ENCODE results near the gene ATXN7L2. TPM values are rescaled to one million over a fixed set of nuclear protein-coding genes. Genes with fewer than 3 reads are reported as not detected.

The ATXN7L2 gene
- total and polyA plus RNA-seq, 2 of the 8 experiments (the other 6 are each of a cell fraction or from before 2014, with no cell fraction given), result 8.1 to 9.3 TPM

DNA sequence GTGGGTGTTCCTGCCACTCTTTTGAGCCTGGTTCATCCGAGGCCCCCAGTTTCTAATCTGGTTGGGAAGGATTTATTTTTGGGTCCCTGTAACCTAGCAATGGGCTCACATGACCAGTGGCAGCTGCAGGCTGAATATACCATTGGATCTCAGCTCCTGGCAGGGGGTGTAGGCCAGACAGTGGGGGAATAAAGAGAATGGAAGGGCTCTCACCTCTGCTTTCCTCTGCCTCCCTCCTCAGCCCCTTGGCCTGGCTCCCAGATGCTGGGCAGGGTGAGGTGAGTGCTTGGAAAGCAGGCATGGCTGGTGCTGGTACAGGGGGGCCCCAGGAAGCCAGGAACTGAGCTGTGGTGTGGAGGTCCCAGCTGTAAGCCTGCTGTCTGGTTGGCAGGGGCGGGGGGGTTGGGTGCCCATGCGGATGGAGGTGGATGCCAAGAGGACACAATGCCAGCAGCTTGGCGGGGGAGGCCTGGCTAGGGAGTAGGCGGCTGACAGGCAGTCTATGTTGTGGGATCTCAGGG, 52.3 kb downstream of the ATXN7L2 start:
- Histone ChIP-seq H3K18ac (ENCODE audit: extremely low read depth, low read length) (no peak overlapping the region), H2BK20ac (ENCODE audit: low read length) (no peak overlapping the region), H3K23me2 (ENCODE audit: low read depth, low read length) (no peaks in the 10 kb centered on the region; the same call in 1 of the 2 replicates), H4K20me1 (replicated peaks in 1 of 2; ENCODE audit: control insufficient read depth in 1 of 2, insufficient read depth in 2 of 2, low read length in 2 of 2) (no peaks in the 10 kb centered on the region), H3K79me1 (ENCODE audit: low read depth, low read length) (no peaks in the 10 kb centered on the region; the same call in 1 of the 2 replicates), H3K4me2 (ENCODE audit: insufficient read depth in 1 of 2, low read depth in 2 of 2, low read length in 2 of 2) (no peak overlapping the region), H2AFZ (ENCODE audit: low read length) (no peak overlapping the region), H3K27ac (ENCODE audit: low read depth, low read length) (no peak overlapping the region), H2BK120ac (replicated peaks; ENCODE audit: low read depth, low read length) (no peak overlapping the region), H3K14ac (ENCODE audit: insufficient read length) (no peak overlapping the region), H2BK15ac (ENCODE audit: low read length) (no peak overlapping the region), H3K4ac (replicated peaks; ENCODE audit: insufficient read length, low read depth, low read length) (no peak overlapping the region), H3K56ac (replicated peaks; ENCODE audit: insufficient read length, low read depth, low read length) (no peak overlapping the region), H3K79me2 (ENCODE audit: control insufficient read depth in 1 of 2, insufficient read depth in 2 of 2, low read length in 2 of 2) (no peaks in the 10 kb centered on the region), H2BK12ac (ENCODE audit: low read depth, low read length) (no peak overlapping the region), H3K4me1 (replicated peaks in 1 of 4; ENCODE audit: control insufficient read depth in 3 of 4, insufficient read depth in 4 of 4, low read length in 3 of 4) (peaks cover 0 to 6% (median 1%) of the 10 kb centered on the region in 4 experiments; a peak in 4 of 7 replicates), H4K91ac (replicated peaks; ENCODE audit: insufficient read length, low read length) (no peak overlapping the region), H3K36me3 (ENCODE audit: control insufficient read depth in 2 of 4, insufficient read depth in 4 of 4, low read length in 3 of 4) (no peaks in the 10 kb centered on the region), H3K27me3 (replicated peaks in 1 of 4; ENCODE audit: control insufficient read depth in 3 of 4, extremely low read depth in 1 of 4, insufficient read depth in 3 of 4, low read length in 3 of 4) (peaks cover 0 to 2% (median 0%) of the 10 kb centered on the region in 4 experiments; a peak in 1 of 7 replicates), H4K8ac (ENCODE audit: extremely low read depth, insufficient read depth, low read length) (no peak overlapping the region), H3K9me3 (ENCODE audit: insufficient read depth in 2 of 2, low read depth in 1 of 2, low read length in 1 of 2) (no peaks in the 10 kb centered on the region), H3K4me3 (ENCODE audit: extremely low read depth in 1 of 4, insufficient read depth in 2 of 4, low read depth in 3 of 4, low read length in 4 of 4) (no peak overlapping the region), H4K5ac (ENCODE audit: insufficient read length, low read depth, low read length) (no peak overlapping the region), H2AK5ac (ENCODE audit: low read depth, low read length) (no peak overlapping the region), H3K9ac (replicated peaks in 1 of 4; ENCODE audit: extremely low read depth in 1 of 4, low read depth in 3 of 4, low read length in 3 of 4) (no peak overlapping the region), H2BK5ac (ENCODE audit: low read depth, low read length) (no peak overlapping the region), H3K23ac (ENCODE audit: insufficient read length) (no peak overlapping the region)
- DNase-seq (ENCODE audit: low read depth in 1 of 2, low spot score in 2 of 2) (no peak), FAIRE-seq (no peak)
- TF ChIP-seq HDAC6 (IDR thresholded peaks at IDR 0.05; ENCODE audit: low read depth, low read length) (no peak), GABPA (IDR thresholded peaks at IDR 0.05; ENCODE audit: borderline replicate concordance, insufficient read depth, low read length) (no peak), SIX5 (IDR thresholded peaks at IDR 0.05; ENCODE audit: low read depth, low read length) (no peak), TCF12 (IDR thresholded peaks at IDR 0.05; ENCODE audit: low read depth, low read length) (no peak), SP4 (IDR thresholded peaks at IDR 0.05; ENCODE audit: low read length) (no peak), BRCA1 (IDR thresholded peaks at IDR 0.05; ENCODE audit: low read depth, low read length) (no peak), PHF8 (conservative IDR thresholded peaks at IDR 0.05; ENCODE audit: low read depth, low read length) (no peak), SIRT6 (IDR thresholded peaks at IDR 0.05; ENCODE audit: low read length) (no peak), POLR2AphosphoS5 (IDR thresholded peaks at IDR 0.05; ENCODE audit: low read depth, low read length) (no peak)
- TF ChIP-seq, protein P1, sequence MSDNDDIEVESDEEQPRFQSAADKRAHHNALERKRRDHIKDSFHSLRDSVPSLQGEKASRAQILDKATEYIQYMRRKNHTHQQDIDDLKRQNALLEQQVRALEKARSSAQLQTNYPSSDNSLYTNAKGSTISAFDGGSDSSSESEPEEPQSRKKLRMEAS (IDR thresholded peaks at IDR 0.05), result no peak
- TF ChIP-seq, protein P2, sequence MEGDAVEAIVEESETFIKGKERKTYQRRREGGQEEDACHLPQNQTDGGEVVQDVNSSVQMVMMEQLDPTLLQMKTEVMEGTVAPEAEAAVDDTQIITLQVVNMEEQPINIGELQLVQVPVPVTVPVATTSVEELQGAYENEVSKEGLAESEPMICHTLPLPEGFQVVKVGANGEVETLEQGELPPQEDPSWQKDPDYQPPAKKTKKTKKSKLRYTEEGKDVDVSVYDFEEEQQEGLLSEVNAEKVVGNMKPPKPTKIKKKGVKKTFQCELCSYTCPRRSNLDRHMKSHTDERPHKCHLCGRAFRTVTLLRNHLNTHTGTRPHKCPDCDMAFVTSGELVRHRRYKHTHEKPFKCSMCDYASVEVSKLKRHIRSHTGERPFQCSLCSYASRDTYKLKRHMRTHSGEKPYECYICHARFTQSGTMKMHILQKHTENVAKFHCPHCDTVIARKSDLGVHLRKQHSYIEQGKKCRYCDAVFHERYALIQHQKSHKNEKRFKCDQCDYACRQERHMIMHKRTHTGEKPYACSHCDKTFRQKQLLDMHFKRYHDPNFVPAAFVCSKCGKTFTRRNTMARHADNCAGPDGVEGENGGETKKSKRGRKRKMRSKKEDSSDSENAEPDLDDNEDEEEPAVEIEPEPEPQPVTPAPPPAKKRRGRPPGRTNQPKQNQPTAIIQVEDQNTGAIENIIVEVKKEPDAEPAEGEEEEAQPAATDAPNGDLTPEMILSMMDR (IDR thresholded peaks at IDR 0.05; ENCODE audit: control extremely low read depth in 1 of 3, insufficient read depth in 1 of 3, low read depth in 1 of 3, low read length in 3 of 3), result no peak
- ChIA-PET CTCF (ENCODE audit: partially characterized antibody) (interaction anchor here (0.8 to 26.3 kb wide), 7 partner anchors 7 to 110 kb away, joined by 3 to 1755 read pairs (median 3); partner anchors contain the start of genes AMIGO1, ATXN7L2, CYB561D1 and GPR61), POLR2A (ENCODE audit: partially characterized antibody) (interaction anchor here (0.5 to 2.4 kb wide), 4 partner anchors 13 to 163 kb away, joined by 3 to 10 read pairs (median 3); partner anchors contain the start of gene GNAI3)
- WGBS, 2 experiments (ENCODE audit: extremely low coverage in 1 of 2, insufficient coverage in 1 of 2, insufficient read length in 1 of 2, insufficient replicate concordance in 2 of 2, low coverage in 1 of 2, low lambda C conversion rate in 2 of 2, missing lambda C conversion rate in 1 of 2), result 87% methylated on average over 2 of the region's 5 CpGs; no CpG with 5 or more reads in 1 of the 2 experiments
